ENCODE data around the gene KLF13. TPM values are rescaled to one million over a fixed set of nuclear protein-coding genes. Genes with fewer than 3 reads are reported as not detected.

Gene KLF13
- total RNA-seq, 2 experiments from 2014 or later = 134 to 145 TPM

DNA sequence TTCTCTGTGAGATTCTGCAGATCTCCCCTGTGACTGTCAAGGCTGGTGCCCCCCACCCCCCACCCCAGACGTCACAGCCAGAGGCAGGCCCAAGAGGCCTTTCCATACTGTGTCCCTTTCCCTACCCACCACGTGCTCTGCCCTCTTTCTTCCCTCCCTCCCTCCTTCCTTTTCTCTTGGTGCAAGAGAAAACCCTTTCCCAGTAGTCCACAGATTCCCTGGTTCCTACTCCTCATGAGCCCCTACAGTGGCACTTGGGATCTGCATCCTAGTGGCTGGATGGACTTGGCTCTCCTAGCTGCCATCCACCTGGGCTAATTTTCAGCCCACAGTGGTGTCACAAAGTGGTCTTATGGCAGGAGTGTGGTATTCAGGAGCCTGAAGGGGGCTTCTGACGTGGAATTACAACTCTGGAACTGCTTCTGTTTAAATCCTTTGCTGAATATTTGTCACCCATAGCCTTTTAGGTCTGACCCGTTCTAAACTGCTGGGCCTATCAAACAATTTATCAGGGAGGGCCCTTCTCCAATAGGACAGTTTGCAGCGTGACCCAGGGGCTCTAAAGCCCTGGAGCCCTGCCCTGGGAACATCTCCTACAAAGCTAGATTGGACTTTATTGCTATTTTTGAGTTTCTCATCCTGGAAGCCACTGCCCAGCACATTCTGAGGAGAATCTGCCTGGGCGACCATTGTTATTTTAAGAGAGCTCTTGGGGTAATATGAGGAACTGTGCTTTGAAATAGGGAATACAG, 35.3 kb downstream of the KLF13 start:
- CTCF ChIA-PET = interaction anchor here (0.8 to 2.9 kb wide), 6 partner anchors 16 to 127 kb away, joined by 3 to 13 read pairs (median 6); no protein-coding TSS in a partner anchor
- Mint-ChIP-seq H3K27ac (peak overlapping the region; percentile 97), H3K9me3 (no peaks in the 10 kb centered on the region), H3K36me3 (peaks cover 19% of the 10 kb centered on the region), H3K27me3 (no peaks in the 10 kb centered on the region), H3K4me1 (ENCODE audit: low read depth) (peaks cover 99% of the 10 kb centered on the region), H3K4me3 (peak overlapping the region; percentile 76)
- POLR2A ChIA-PET = interaction anchor here (1.0 to 10.3 kb wide), 4 partner anchors 9 to 73 kb away, joined by 3 to 97 read pairs (median 6); no protein-coding TSS in a partner anchor
- no peak for DNase-seq
- intact Hi-C loops (cut with micrococcal nuclease) = loop anchor here (1.0 to 10.0 kb wide), 5 partner anchors 11 to 367 kb away; partner anchors contain the start of genes KLF13 and MTMR10

GRCh38 chr15:31362886-31363285, 36.3 kb downstream of the KLF13 start:
- Mint-ChIP-seq H3K27ac (peak overlapping the region; percentile 97), H3K4me1 (ENCODE audit: low read depth) (peaks cover 99% of the 10 kb centered on the region), H3K9me3 (no peaks in the 10 kb centered on the region), H3K4me3 (no peak overlapping the region), H3K27me3 (no peaks in the 10 kb centered on the region), H3K36me3 (peaks cover 16% of the 10 kb centered on the region)
- POLR2A ChIA-PET = interaction anchor here (0.7 to 10.3 kb wide), 4 partner anchors 9 to 75 kb away, joined by 3 to 97 read pairs (median 4); no protein-coding TSS in a partner anchor
- intact Hi-C loops (cut with micrococcal nuclease) = loop anchor here (10.0 kb wide), 1 partner anchor 368 kb away; the partner anchor contains the start of gene MTMR10
- CTCF ChIA-PET = interaction anchor here (0.6 to 1.7 kb wide), 6 partner anchors 29 to 125 kb away, joined by 3 to 8 read pairs (median 5); no protein-coding TSS in a partner anchor
- DNase-seq = no peak

GRCh38 chr15:31364301-31365031, 37.8 kb downstream of the KLF13 start:
- no peaks in the 10 kb centered on the region for H3K27me3 Mint-ChIP-seq
- H3K27ac Mint-ChIP-seq = peak overlapping the region; percentile 97
- peaks cover 99% of the 10 kb centered on the region for H3K4me1 Mint-ChIP-seq (ENCODE audit: low read depth)
- peaks cover 4% of the 10 kb centered on the region for H3K9me3 Mint-ChIP-seq
- peak; percentile 69 for DNase-seq
- ChIA-PET CTCF (interaction anchor here (1.1 to 6.3 kb wide), 12 partner anchors 8 to 125 kb away, joined by 3 to 79 read pairs (median 10); no protein-coding TSS in a partner anchor), POLR2A (interaction anchor here (1.1 to 10.3 kb wide), 11 partner anchors 8 to 123 kb away, joined by 3 to 97 read pairs (median 9); partner anchors contain the start of gene KLF13)
- intact Hi-C loops (cut with micrococcal nuclease) = loop anchor here (5.0 to 10.0 kb wide), 2 partner anchors 147 to 370 kb away; partner anchors contain the start of gene MTMR10
- peaks cover 13% of the 10 kb centered on the region for H3K36me3 Mint-ChIP-seq
- peak overlapping the region; percentile 61 for H3K4me3 Mint-ChIP-seq

GRCh38 chr15:31365032-31365654, 38.5 kb downstream of the KLF13 start:
- DNase-seq = no peak
- H3K27me3 Mint-ChIP-seq = no peaks in the 10 kb centered on the region
- peak overlapping the region; percentile 97 for H3K27ac Mint-ChIP-seq
- H3K4me3 Mint-ChIP-seq = peak overlapping the region; percentile 61
- H3K4me1 Mint-ChIP-seq (ENCODE audit: low read depth) = peaks cover 99% of the 10 kb centered on the region
- ChIA-PET CTCF (interaction anchor here (0.7 to 6.3 kb wide), 20 partner anchors 9 to 150 kb away, joined by 3 to 79 read pairs (median 7); partner anchors contain the start of gene KLF13), POLR2A (interaction anchor here (0.7 to 10.3 kb wide), 11 partner anchors 9 to 150 kb away, joined by 3 to 97 read pairs (median 12); partner anchors contain the start of gene KLF13)
- H3K36me3 Mint-ChIP-seq = peaks cover 17% of the 10 kb centered on the region
- intact Hi-C loops (cut with micrococcal nuclease) = loop anchor here (5.0 to 10.0 kb wide), 2 partner anchors 148 to 370 kb away; partner anchors contain the start of gene MTMR10
- H3K9me3 Mint-ChIP-seq = peaks cover 6% of the 10 kb centered on the region

- Mint-ChIP-seq H3K9me3 (peaks cover 6% of the 10 kb centered on the region), H3K4me1 (ENCODE audit: low read depth) (peaks cover 99% of the 10 kb centered on the region), H3K4me3 (peak overlapping the region; percentile 61), H3K27me3 (no peaks in the 10 kb centered on the region), H3K27ac (peak overlapping the region; percentile 97), H3K36me3 (peaks cover 17% of the 10 kb centered on the region)
- peak; percentile 89 for DNase-seq
- intact Hi-C loops (cut with micrococcal nuclease) = loop anchor here (1.0 to 10.0 kb wide), 5 partner anchors 27 to 371 kb away; partner anchors contain the start of gene MTMR10
- POLR2A ChIA-PET = interaction anchor here (0.6 to 3.3 kb wide), 13 partner anchors 9 to 151 kb away, joined by 3 to 22 read pairs (median 7); partner anchors contain the start of gene KLF13
- CTCF ChIA-PET = interaction anchor here (0.7 to 6.3 kb wide), 21 partner anchors 9 to 151 kb away, joined by 3 to 79 read pairs (median 7); partner anchors contain the start of gene KLF13
These were observed 39.1 kb downstream of the KLF13 start for GRCh38 chr15:31365655-31366127.

DNA sequence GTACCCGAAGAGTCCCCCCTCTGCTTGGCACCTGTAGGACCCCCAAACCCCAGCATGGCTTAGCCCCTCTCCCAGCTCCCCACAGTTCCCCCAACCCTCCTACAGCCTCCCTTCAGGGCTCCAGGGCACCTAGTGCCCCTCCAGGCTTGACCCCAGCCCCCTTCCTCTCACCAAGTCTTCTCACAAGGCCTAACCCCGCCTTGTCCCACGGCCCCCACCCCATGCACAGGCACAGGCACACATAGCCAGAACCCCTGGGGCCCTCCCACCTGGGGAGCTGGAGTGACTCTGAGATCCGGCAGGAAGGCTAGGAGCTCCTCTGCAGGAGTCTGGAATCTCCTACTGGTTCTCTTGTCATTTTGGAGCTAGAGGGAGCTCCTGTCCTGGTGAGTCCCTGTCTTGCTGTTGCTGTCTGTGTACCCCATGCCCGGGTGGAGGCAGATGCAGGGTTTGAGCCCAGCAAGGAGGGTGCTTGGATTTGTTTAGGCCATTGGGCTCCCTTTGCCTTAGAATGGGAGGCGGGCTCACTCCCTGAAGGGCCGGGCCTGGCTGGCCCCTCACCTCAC, 39.6 kb downstream of the KLF13 start:
- peaks cover 99% of the 10 kb centered on the region for H3K4me1 Mint-ChIP-seq (ENCODE audit: low read depth)
- intact Hi-C loops (cut with micrococcal nuclease) = loop anchor here (1.0 to 10.0 kb wide), 5 partner anchors 27 to 371 kb away; partner anchors contain the start of gene MTMR10
- no peak for DNase-seq
- peaks cover 22% of the 10 kb centered on the region for H3K36me3 Mint-ChIP-seq
- H3K4me3 Mint-ChIP-seq = peak overlapping the region; percentile 61
- peak overlapping the region; percentile 97 for H3K27ac Mint-ChIP-seq
- no peaks in the 10 kb centered on the region for H3K27me3 Mint-ChIP-seq
- peaks cover 6% of the 10 kb centered on the region for H3K9me3 Mint-ChIP-seq
- ChIA-PET CTCF (interaction anchor here (0.8 to 6.3 kb wide), 20 partner anchors 8 to 151 kb away, joined by 3 to 79 read pairs (median 7); partner anchors contain the start of gene KLF13), POLR2A (interaction anchor here (0.6 to 3.3 kb wide), 14 partner anchors 9 to 121 kb away, joined by 3 to 22 read pairs (median 6); partner anchors contain the start of gene KLF13)

DNA sequence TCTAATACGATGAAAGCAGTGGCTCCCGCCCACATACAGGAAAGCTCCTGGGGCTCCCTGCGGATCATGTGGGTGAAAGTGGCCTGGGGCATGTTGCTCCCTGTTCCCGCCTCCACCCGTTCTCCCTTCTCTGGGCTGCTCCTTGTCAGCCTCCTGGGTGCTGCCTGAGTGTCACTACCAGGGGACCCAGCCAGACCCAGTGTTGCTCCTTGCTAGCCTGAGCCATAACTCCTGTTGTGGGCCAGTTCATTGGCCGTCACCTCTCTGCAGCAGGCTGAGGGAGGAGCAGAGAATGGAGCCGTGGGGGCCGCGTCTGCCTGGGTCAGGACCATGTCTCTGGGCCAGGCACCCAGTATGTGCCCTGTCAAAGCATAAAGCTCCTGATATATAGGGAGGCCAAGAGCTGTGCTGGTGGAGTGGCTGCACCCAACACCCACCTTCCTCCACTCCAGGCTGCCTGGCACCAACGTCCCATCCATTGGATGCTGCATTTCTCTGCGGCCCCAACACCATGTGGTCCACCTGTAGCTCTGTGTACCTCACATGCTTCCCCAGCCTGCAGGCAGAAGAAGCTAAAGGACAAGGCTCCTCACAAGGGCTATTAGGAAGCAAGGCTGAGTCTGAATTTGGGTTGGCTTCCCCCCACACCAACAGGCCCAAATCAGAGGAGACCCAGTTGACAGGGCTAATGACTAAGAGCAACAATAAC, 40.5 kb downstream of the KLF13 start:
- intact Hi-C loops (cut with micrococcal nuclease) = loop anchor here (2.0 to 10.0 kb wide), 4 partner anchors 26 to 372 kb away; partner anchors contain the start of gene MTMR10
- Mint-ChIP-seq H3K4me3 (peak overlapping the region; percentile 43), H3K27ac (peak overlapping the region; percentile 97), H3K36me3 (peaks cover 23% of the 10 kb centered on the region), H3K9me3 (peaks cover 6% of the 10 kb centered on the region), H3K27me3 (no peaks in the 10 kb centered on the region), H3K4me1 (ENCODE audit: low read depth) (peaks cover 91% of the 10 kb centered on the region)
- POLR2A ChIA-PET = interaction anchor here (0.7 to 3.3 kb wide), 8 partner anchors 10 to 103 kb away, joined by 3 to 17 read pairs (median 4); partner anchors contain the start of gene KLF13
- no peak for DNase-seq
- CTCF ChIA-PET = interaction anchor here (1.1 to 6.3 kb wide), 13 partner anchors 9 to 152 kb away, joined by 3 to 79 read pairs (median 10); no protein-coding TSS in a partner anchor

- Mint-ChIP-seq H3K27me3 (no peaks in the 10 kb centered on the region), H3K27ac (peak overlapping the region; percentile 97), H3K4me1 (ENCODE audit: low read depth) (peaks cover 87% of the 10 kb centered on the region), H3K36me3 (peaks cover 26% of the 10 kb centered on the region), H3K4me3 (peak overlapping the region; percentile 43), H3K9me3 (peaks cover 6% of the 10 kb centered on the region)
- intact Hi-C loops (cut with micrococcal nuclease) = loop anchor here (2.0 to 10.0 kb wide), 4 partner anchors 25 to 373 kb away; partner anchors contain the start of gene MTMR10
- CTCF ChIA-PET = interaction anchor here (1.1 to 6.3 kb wide), 8 partner anchors 14 to 121 kb away, joined by 3 to 79 read pairs (median 15); no protein-coding TSS in a partner anchor
- POLR2A ChIA-PET = interaction anchor here (0.6 to 3.3 kb wide), 7 partner anchors 11 to 177 kb away, joined by 3 to 16 read pairs (median 4); partner anchors contain the start of gene KLF13
- peak; percentile 70 for DNase-seq
These were observed 41.2 kb downstream of the KLF13 start for GRCh38 chr15:31367730-31368344.

- no peak for DNase-seq
- Mint-ChIP-seq H3K27ac (peak overlapping the region; percentile 74), H3K36me3 (peaks cover 27% of the 10 kb centered on the region), H3K27me3 (no peaks in the 10 kb centered on the region), H3K9me3 (peaks cover 6% of the 10 kb centered on the region), H3K4me1 (ENCODE audit: low read depth) (peaks cover 75% of the 10 kb centered on the region), H3K4me3 (no peak overlapping the region)
- ChIA-PET CTCF (interaction anchor here (0.8 to 6.3 kb wide), 3 partner anchors 12 to 65 kb away, joined by 3 to 71 read pairs (median 4); no protein-coding TSS in a partner anchor), POLR2A (interaction anchor here (0.6 to 2.5 kb wide), 2 partner anchors 9 to 65 kb away, joined by 3 to 16 read pairs; no protein-coding TSS in a partner anchor)
- intact Hi-C loops (cut with micrococcal nuclease) = loop anchor here (5.0 to 10.0 kb wide), 2 partner anchors 152 to 375 kb away; partner anchors contain the start of gene MTMR10
These were observed 43.1 kb downstream of the KLF13 start for GRCh38 chr15:31369727-31370126.

Measured in activated CD4-positive, alpha-beta memory T cell treated with anti-CD3 and anti-CD28 coated beads for 36 hours (primary cell).